OCI-LY7 (cell line): Measurements from ENCODE around the gene ADM2.

Experiments used
- EZH2phosphoT487 ChIP-seq: fragments of 200-600 bp; sonication (generic); IDR thresholded peaks from 2 replicates; pipeline ENCODE4 v1.6.1; 2018; ENCODE audit warnings: low read depth, borderline replicate concordance, mild to moderate bottlenecking, mixed run types, antibody characterized with exemption, low read length, moderate library complexity, mixed read lengths
- TF ChIP-seq, protein P1 (sequence below): fragments of 200-600 bp; sonication (generic); conservative IDR thresholded peaks from 2 replicates; pipeline ENCODE4 v1.5.1; 2014; ENCODE audit warnings: mild to moderate bottlenecking, antibody characterized with exemption, low read length, moderate library complexity, mixed read lengths

DNA sequence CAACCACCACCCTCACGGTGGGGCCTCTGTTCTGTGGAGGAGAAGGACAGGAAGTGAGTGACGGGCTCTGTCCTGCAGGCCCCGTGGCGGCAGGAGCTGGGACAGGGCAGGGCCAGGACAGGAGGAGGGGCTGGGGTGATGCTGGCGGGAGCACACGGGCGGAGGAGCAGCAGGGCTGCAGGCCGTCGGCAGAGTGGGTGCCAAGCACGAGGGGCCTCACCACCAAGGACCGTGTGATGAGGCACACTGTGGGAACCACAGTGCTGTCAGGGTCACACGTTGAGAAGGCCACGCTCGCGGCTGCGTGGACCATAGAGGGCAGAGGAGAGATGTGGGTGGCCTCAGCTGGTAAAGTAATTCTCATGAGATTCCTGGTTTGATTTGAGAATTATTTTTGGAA, 35.5 kb downstream of the ADM2 start:
- TF ChIP-seq, protein P1, sequence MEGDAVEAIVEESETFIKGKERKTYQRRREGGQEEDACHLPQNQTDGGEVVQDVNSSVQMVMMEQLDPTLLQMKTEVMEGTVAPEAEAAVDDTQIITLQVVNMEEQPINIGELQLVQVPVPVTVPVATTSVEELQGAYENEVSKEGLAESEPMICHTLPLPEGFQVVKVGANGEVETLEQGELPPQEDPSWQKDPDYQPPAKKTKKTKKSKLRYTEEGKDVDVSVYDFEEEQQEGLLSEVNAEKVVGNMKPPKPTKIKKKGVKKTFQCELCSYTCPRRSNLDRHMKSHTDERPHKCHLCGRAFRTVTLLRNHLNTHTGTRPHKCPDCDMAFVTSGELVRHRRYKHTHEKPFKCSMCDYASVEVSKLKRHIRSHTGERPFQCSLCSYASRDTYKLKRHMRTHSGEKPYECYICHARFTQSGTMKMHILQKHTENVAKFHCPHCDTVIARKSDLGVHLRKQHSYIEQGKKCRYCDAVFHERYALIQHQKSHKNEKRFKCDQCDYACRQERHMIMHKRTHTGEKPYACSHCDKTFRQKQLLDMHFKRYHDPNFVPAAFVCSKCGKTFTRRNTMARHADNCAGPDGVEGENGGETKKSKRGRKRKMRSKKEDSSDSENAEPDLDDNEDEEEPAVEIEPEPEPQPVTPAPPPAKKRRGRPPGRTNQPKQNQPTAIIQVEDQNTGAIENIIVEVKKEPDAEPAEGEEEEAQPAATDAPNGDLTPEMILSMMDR = no peak
- TF ChIP-seq EZH2phosphoT487 = no peak
